NCI-H2196 treated with DMSO at 0.1 percent for 48 hours (cell line): ENCODE measurements around the gene UGT1A10.
"Not testable (repeated sequence)": the region's sequence is repeated elsewhere in the genome, so short reads cannot be mapped to it uniquely, and the experiment has no call there.

Experiments
- DNase-seq: peaks from one replicate; lab custom pipeline; 2025; ENCODE audit not compliant: unreplicated experiment; lab: John Stamatoyannopoulos, UW

The UGT1A10 gene

GRCh38 chr2:233736868-233737653, 100.8 kb downstream of the UGT1A10 start:
- not testable (repeated sequence) for DNase-seq

DNA sequence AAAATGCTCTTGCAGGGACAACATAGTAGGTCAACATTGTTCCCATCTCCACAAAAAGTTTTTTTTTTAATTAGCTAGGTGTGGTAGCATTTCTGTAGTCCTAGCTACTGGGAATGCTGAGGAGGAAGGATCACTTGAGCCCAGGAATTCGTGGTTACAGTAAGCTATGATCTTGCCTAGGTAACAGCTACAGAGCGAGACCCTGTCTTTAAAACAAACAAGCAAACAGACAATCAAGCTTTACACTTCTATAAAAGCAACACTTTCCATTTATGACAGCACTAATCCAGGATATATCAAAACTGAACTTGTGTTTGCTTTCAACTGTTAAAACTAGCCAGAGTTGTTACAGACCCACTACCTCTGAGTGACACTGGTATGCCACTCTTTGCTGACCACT, 104.6 kb downstream of the UGT1A10 start:
- no peak for DNase-seq

- no peak for DNase-seq
Measured at GRCh38 chr2:233743464-233744259, 107.4 kb downstream of the UGT1A10 start.

- DNase-seq = no peak
Measured at GRCh38 chr2:233745073-233745755, 109.0 kb downstream of the UGT1A10 start.

DNA sequence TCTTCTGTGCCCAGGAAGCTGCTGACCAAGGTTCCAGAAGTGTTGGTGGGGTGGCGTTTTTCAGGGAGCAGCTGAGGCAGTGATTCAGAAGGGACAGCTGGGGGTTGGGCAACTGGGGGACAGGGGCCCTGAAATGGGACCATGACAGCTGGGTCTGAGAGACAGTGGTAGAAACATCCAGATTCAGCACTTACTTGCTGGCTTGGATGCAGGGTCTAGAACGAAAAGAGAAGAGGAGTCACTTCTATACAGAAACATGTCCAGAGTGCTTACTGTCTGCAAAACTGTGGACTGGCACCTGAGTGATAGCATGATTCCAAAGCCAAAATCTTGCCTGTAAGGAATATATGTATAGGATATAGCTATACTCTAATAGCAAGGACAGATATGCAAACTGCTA, 109.6 kb downstream of the UGT1A10 start:
- not testable (repeated sequence) for DNase-seq

DNA sequence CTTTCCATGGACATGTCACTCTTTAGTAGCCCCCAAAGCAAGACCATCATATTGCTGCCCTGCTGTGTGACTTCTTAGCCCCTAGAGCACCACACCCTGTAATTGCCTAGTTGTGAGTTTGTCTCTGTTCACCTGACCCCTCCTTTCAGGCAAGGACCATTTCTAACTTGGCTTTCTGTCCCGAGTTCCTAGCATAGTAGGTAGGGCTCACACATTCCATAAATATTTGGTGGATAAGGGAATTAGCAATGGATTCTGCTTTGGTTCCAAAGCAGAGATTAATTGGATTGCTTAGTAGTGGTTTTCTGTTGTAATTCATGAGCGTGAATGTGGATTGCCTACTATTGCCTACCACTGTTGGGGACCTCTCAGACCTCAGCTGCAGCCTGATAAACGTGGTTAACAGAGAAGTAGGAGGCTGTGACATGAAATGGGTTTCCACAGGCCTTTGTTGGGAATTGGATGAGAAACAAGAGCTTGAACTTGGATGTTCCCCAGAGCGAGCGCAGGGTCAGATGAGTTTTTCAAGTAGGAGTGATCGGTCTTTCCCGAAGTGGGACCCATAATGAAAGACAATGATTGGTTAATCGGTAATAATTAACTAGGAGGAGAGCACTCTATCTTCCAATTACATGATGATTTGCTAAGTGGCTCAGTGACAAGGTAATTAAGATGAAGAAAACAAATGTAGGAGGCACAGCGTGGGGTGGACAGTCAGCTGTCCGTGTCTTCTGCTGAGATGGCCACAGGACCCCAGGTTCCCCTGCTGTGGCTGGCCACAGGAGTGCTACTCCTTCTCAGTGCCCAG, 110.4 kb downstream of the UGT1A10 start:
- DNase-seq = no peak

DNA sequence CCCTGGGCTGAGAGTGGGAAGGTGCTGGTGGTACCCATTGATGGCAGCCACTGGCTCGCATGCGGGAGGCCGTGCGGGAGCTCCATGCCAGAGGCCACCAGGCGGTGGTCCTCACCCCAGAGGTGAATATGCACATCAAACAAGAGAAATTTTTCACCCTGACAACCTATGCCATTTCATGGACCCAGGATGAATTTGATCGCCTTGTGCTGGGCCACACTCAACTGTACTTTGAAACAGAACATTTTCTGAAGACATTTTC, 111.0 kb downstream of the UGT1A10 start:
- DNase-seq = no peak

DNA sequence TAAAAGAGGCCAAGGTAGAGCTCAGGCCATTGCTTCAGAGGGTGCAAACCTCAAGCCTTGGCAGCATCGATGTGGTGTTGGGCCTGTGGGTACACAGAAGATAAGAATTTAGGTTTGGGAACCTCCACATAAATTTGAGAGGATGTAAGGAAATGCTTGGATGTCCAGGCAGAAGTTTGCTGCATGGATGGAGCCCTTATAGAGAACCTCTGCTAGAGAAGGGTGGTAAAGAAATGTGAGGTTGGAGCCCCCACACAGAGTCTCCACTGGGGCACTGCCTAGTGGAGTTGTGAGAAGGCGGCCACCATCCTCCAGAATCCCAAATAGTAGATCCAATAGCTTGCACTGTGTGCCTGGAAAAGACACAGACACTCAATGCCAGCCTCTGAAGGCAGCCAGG, 114.4 kb downstream of the UGT1A10 start:
- DNase-seq = not testable (repeated sequence)

GRCh38 chr2:233751212-233752009, 115.2 kb downstream of the UGT1A10 start:
- DNase-seq = not testable (repeated sequence)

- no peak for DNase-seq
Measured at GRCh38 chr2:233754872-233755611, 118.8 kb downstream of the UGT1A10 start.

GRCh38 chr2:233756429-233757081, 120.3 kb downstream of the UGT1A10 start:
- no peak for DNase-seq

- no peak for DNase-seq
Measured at GRCh38 chr2:233758141-233758540, 121.9 kb downstream of the UGT1A10 start.

DNA sequence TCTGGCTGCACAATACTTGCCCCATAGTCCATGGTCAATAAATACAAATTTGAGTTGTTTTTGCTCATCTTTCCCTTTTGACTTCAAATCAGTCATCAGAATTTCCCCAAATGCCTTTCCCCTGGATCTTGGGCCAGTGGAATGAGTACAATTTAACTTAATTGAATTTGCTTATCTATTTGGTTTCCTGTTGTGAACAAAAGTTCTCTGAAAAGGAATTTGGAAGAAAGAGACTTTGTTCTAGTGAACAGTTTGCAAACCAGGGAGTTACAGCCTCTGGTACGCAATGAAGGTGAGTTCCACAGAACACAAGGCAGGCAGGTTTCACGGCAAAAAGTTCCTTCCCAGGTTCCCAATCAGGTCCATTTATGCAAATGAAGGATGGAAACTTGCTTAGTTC, 122.6 kb downstream of the UGT1A10 start:
- no peak for DNase-seq

DNA sequence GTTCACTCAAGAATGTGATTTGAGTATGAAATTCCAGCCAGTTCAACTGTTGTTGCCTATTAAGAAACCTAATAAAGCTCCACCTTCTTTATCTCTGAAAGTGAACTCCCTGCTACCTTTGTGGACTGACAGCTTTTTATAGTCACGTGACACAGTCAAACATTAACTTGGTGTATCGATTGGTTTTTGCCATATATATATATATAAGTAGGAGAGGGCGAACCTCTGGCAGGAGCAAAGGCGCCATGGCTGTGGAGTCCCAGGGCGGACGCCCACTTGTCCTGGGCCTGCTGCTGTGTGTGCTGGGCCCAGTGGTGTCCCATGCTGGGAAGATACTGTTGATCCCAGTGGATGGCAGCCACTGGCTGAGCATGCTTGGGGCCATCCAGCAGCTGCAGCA, 123.8 kb downstream of the UGT1A10 start, which contains the start of gene UGT1A1:
Gene UGT1A1, plus strand, starts transcription at position 228 of the 400 bp plus-strand sequence. Its CDS starts 18 bp downstream, at position 246.
- DNase-seq = no peak

- no peak for DNase-seq
Measured at GRCh38 chr2:233761040-233761769, 125.0 kb downstream of the UGT1A10 start.

- no peak for DNase-seq
Measured at GRCh38 chr2:233764264-233764663, 128.0 kb downstream of the UGT1A10 start.

- no peak for DNase-seq
Measured at GRCh38 chr2:233764761-233765160, 128.5 kb downstream of the UGT1A10 start.

DNA sequence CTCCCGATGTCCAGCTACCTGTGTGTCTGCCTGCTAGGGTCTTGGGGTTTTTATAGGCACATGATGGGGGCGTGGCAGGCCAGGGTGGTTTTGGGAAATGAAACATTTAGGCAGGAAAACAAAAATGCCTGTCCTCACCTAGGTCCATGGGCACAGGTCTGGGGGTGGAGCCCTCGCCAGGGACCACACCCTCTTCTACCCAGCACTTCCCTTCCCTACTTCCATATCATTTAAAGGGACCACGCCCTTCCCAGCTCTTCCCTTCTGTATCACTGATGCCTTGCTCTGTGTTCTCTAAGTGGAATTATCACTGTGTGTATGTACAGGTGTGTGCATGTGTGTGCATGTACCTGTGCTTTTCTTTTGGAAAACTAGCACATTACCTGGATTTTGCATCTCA, 130.2 kb downstream of the UGT1A10 start:
- no peak for DNase-seq
